Measurements from ENCODE around the gene CYP17A1.
"Not testable (repeated sequence)": the region's sequence is repeated elsewhere in the genome, so short reads cannot be mapped to it uniquely, and the experiment has no call there.

Gene CYP17A1

GRCh38 chr10:102850025-102850518, 12.9 kb upstream of the CYP17A1 start:
- Histone ChIP-seq H3K9me3 (ENCODE audit: control insufficient read depth, low read length) (no peaks in the 10 kb centered on the region), H3K79me2 (no peaks in the 10 kb centered on the region), H3K27ac (no peak overlapping the region), H3K36me3 (ENCODE audit: control insufficient read depth, insufficient read depth, low read length) (no peaks in the 10 kb centered on the region), H3K4me3 (ENCODE audit: low read depth, low read length) (no peak overlapping the region), H3K9ac (no peak overlapping the region), H3K4me1 (no peaks in the 10 kb centered on the region), H3K27me3 (ENCODE audit: control insufficient read depth, insufficient read depth, low read length) (no peaks in the 10 kb centered on the region), H2AFZ (no peak overlapping the region), H3K4me2 (ENCODE audit: low read length) (no peak overlapping the region)
- no peak for TF ChIP-seq CTCF (IDR thresholded peaks at IDR 0.05)

GRCh38 chr10:102845352-102845902, 8.2 kb upstream of the CYP17A1 start:
- no peak overlapping the region for H3K27ac ChIP-seq
- H3K9me3 ChIP-seq (ENCODE audit: control insufficient read depth, low read length), result no peaks in the 10 kb centered on the region
- no peak overlapping the region for H2AFZ ChIP-seq
- no peak overlapping the region for H3K4me2 ChIP-seq (ENCODE audit: low read length)
- no peaks in the 10 kb centered on the region for H3K79me2 ChIP-seq
- H3K36me3 ChIP-seq (ENCODE audit: control insufficient read depth, insufficient read depth, low read length), result no peaks in the 10 kb centered on the region
- no peak for TF ChIP-seq CTCF (IDR thresholded peaks at IDR 0.05)
- no peak overlapping the region for H3K9ac ChIP-seq
- H3K4me3 ChIP-seq (ENCODE audit: low read depth, low read length), result no peak overlapping the region
- no peaks in the 10 kb centered on the region for H3K27me3 ChIP-seq (ENCODE audit: control insufficient read depth, insufficient read depth, low read length)
- H3K4me1 ChIP-seq, result no peaks in the 10 kb centered on the region

- not testable (repeated sequence) for H3K27ac ChIP-seq; H2AFZ ChIP-seq; H3K79me2 ChIP-seq; H3K9ac ChIP-seq; H3K4me1 ChIP-seq; H3K36me3 ChIP-seq (ENCODE audit: control insufficient read depth, insufficient read depth, low read length); H3K4me3 ChIP-seq (ENCODE audit: low read depth, low read length); H3K9me3 ChIP-seq (ENCODE audit: control insufficient read depth, low read length); H3K27me3 ChIP-seq (ENCODE audit: control insufficient read depth, insufficient read depth, low read length); H3K4me2 ChIP-seq (ENCODE audit: low read length)
These were observed 7.1 kb upstream of the CYP17A1 start for GRCh38 chr10:102844190-102844776.

DNA sequence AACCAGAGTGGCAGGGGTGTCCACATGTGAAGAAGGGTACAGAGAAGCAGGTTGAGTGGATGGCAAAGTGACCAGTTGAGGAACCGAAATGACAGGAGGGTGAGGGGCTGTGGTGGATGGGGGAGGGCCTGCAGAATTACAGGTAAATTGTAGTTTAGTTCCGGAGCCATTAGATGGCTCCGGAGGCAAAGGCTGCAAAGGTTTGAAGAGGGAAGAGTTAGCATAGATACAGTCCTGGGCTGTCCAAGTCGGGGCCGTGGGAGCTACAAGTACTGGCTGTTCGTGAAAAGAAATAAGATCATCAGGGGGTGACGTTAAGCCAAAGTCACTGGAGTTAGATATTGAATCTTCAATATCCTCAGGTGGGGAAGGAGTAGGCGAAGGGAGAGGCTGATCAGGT, 5.9 kb upstream of the CYP17A1 start:
- H3K4me3 ChIP-seq (ENCODE audit: low read depth, low read length); H3K27me3 ChIP-seq (ENCODE audit: control insufficient read depth, insufficient read depth, low read length); H3K9ac ChIP-seq; H3K4me1 ChIP-seq; H3K27ac ChIP-seq; H3K9me3 ChIP-seq (ENCODE audit: control insufficient read depth, low read length); H2AFZ ChIP-seq; H3K4me2 ChIP-seq (ENCODE audit: low read length); H3K79me2 ChIP-seq; H3K36me3 ChIP-seq (ENCODE audit: control insufficient read depth, insufficient read depth, low read length): not testable (repeated sequence)

DNA sequence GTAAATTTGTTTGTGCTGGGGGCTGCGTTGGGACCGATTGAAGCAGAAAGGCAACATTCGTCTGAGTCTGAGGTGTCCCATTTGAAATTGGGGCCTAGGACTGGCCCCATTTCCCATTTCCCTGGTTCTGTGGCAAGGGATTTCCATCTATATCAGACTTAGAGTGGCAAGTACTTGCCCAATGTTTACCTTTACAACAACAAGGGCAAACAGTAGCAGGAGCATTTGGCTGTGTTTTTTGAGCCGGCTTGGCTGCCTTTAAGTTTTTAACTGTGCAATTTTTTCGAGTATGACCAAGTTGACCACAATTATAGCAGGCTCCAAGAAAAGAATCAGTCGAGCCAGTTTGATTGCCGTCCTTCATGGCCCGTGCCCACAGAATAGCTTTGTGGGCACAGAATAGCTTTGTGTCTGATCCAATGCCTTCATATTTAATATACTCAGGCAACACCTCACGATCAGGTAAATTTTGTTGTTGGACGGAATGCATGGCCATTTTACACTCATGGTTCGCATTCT, 4.7 kb upstream of the CYP17A1 start:
- no peak overlapping the region for H3K27ac ChIP-seq
- H3K27me3 ChIP-seq (ENCODE audit: control insufficient read depth, insufficient read depth, low read length), result no peaks in the 10 kb centered on the region
- no peak overlapping the region for H2AFZ ChIP-seq
- no peaks in the 10 kb centered on the region for H3K79me2 ChIP-seq
- no peak overlapping the region for H3K9ac ChIP-seq
- H3K4me3 ChIP-seq (ENCODE audit: low read depth, low read length), result no peak overlapping the region
- no peak for TF ChIP-seq CTCF (IDR thresholded peaks at IDR 0.05)
- H3K9me3 ChIP-seq (ENCODE audit: control insufficient read depth, low read length), result no peaks in the 10 kb centered on the region
- H3K4me1 ChIP-seq, result peaks cover 12% of the 10 kb centered on the region
- no peak overlapping the region for H3K4me2 ChIP-seq (ENCODE audit: low read length)
- H3K36me3 ChIP-seq (ENCODE audit: control insufficient read depth, insufficient read depth, low read length), result no peaks in the 10 kb centered on the region

GRCh38 chr10:102838276-102838927, 1.2 kb upstream of the CYP17A1 start:
- not testable (repeated sequence) for H2AFZ ChIP-seq; H3K27me3 ChIP-seq (ENCODE audit: control insufficient read depth, insufficient read depth, low read length); H3K79me2 ChIP-seq; H3K9ac ChIP-seq; H3K4me2 ChIP-seq (ENCODE audit: low read length); H3K4me3 ChIP-seq (ENCODE audit: low read depth, low read length); H3K36me3 ChIP-seq (ENCODE audit: control insufficient read depth, insufficient read depth, low read length); H3K9me3 ChIP-seq (ENCODE audit: control insufficient read depth, low read length)
- H3K4me1 ChIP-seq, result peaks cover 28% of the 10 kb centered on the region
- H3K27ac ChIP-seq, result peak overlapping the region; percentile 91
